ENCODE data around the gene ZNF445.
"Not testable (repeated sequence)": the region's sequence is repeated elsewhere in the genome, so short reads cannot be mapped to it uniquely, and the experiment has no call there.

Gene ZNF445

GRCh38 chr3:44476181-44476611 lies 1.3 kb downstream of the ZNF445 start:
- DNase-seq (ENCODE audit: low spot score), result peak; percentile 28

DNA sequence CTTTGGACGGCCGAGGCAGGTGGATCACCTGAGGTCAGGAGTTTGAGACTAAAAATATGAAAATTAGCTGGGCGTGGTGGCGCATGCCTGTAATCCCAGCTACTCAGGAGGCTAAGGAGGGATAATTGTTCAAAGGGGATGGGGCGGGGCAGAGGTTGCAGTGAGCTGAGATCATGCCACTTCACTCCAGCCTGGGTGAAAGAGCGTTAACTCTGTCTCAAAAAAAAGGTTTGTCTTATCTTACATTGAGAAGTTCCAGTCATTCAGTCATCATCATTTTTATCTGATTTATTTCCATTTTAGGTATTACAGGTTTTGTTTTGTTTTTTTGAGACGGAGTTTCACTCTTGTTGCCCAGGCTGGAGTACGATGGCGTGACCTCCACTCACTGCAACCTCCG lies 2.6 kb downstream of the ZNF445 start:
- DNase-seq (ENCODE audit: low spot score), result not testable (repeated sequence)

GRCh38 chr3:44470430-44470829 lies 7.0 kb downstream of the ZNF445 start:
- no peak for DNase-seq (ENCODE audit: low spot score)

DNA sequence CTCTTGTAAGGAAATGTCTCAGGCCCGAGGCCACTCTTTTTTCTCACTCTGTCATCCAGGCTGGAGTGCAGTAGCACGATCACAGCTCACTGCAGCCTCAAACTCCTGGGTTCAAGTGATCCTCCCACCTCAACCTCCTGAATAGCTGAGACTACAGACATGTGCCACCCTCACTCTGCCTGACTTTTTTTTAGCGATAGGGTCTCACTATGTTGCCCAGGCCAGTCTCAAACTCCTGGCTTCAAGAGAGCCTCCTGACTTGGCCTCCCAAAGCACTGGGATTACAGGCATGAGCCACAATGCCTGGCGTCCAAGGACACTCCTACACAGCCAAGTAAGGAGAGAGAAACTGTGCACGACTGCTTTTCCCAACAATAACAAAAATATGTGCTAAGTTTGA lies 7.6 kb downstream of the ZNF445 start:
- DNase-seq (ENCODE audit: low spot score), result no peak

DNA sequence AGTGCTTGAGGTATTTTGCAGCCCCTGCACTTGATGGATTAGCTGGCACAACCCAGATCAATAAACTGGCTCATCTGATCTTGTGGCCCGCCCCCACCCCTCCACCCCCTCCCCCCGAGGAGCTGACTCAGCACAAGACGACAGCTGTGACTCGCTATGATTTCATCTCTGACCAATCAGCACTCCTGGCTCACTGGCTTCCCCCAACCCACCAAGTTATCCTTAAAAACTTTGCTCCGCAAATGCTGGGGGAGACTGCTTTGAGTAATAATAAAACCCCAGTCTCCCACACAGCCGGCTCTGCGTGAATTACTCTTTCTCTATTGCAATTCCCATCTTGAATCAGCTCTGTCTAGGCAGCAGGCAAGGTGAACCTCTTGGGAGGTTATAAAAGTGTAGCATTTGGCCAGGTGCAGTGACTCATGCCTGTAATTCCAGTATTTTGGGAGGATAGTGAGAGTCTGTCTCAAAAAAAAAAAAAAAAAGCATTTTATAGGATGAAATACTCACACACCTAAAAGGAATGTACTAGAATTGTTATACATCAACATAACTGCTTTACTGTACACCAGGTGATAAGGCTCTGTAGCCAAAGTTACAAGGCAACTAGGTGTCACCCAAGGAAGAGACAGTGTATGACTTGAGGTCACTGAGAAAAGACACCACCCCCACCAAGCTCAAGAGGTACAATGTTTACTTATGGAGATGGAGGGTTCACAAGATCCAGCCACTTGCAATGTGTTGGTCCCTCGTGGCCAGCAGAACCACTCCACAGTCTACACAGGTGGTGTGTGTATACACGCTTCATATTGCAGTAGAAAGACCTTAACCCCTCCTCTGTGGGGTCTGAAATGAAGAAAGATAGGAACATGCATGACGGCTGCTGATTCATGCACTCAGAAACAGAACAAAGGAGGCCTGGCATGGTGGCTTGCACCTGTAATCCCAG lies 8.6 kb downstream of the ZNF445 start:
- DNase-seq (ENCODE audit: low spot score), result no peak

DNA sequence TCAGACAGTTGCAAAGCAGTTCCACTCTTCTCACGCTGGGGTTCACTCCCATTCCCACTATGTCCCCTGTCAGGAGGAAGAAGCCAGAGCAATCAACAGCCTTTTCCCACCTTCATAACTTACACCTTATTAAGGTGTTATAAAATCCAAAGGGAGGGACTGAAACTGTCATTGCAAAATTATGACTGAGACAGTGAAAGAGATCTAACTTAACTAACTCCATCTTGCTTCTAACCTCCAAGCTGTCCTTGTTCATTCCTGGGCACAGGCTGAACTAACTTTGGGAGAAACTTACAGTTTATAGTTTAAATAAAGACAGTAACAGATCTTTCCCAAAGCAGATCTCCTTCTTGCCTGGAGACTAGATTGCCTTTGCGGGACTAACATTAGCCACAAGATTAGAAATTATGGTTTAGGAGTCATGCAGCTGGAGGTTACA lies 9.4 kb downstream of the ZNF445 start:
- DNase-seq (ENCODE audit: low spot score), result not testable (repeated sequence)

DNA sequence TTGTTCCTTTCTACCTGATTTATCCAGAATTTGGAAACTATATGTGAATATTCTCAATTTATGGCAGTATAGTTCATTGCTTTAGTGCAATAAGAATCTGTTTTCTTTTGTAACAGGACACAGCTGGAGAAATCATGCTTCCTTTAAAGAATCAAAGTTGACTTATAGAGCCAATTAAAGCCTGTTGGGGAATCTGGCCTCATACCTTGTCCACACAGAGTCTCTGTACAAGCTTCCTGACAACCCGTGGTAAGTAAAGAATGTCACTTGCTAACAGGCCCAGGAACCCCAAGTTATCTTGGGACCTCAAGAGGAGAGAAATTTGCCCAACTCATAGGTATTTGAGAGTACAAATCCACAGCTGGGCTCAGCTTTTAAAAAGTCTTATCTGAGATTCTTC lies 10.2 kb downstream of the ZNF445 start:
- DNase-seq (ENCODE audit: low spot score), result no peak

GRCh38 chr3:44464920-44465319 lies 12.6 kb downstream of the ZNF445 start:
- DNase-seq (ENCODE audit: low spot score), result not testable (repeated sequence)

GRCh38 chr3:44464509-44464908 lies 13.0 kb downstream of the ZNF445 start:
- DNase-seq (ENCODE audit: low spot score), result no peak

DNA sequence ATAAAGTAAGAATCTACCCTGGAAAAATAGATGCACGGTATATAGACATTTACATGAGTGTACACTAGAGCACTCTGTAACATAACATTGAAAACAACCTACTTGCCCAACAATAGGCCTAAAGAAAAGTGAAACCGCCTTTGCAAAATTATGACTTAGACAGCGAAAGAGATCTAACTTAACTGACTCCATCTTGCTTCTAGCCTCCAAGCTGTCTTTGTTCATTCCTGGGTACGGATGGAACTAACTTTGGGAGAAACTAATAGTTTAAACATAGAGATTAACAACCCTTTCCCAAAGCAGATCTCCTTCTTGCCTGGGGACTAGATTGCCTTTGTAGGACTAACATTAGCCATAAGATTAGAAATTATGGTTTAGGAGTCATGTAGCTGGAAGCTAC lies 17.4 kb downstream of the ZNF445 start:
- DNase-seq (ENCODE audit: low spot score), result not testable (repeated sequence)

DNA sequence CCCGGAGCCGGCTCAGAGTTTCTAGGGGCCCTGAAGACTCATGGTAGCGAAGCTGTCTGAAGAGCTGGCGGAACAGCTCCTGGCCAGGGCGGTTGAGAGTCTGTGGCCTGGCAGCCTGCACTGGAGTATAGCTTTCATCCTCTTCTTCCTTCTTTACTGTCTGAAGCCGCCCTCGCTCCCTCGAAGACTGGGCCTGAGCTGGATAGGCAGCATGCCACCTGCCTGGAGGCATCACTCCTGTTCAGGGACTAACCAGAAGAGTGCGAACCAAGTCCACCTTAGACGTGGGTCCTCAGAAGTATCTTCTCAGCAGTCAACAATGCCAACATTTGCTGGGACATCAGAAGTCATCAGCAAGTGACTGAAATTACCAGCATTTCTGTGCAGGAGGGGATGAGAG lies 22.2 kb downstream of the ZNF445 start:
- DNase-seq (ENCODE audit: low spot score), result no peak

GRCh38 chr3:44454258-44454657 lies 23.2 kb downstream of the ZNF445 start:
- DNase-seq (ENCODE audit: low spot score), result no peak

DNA sequence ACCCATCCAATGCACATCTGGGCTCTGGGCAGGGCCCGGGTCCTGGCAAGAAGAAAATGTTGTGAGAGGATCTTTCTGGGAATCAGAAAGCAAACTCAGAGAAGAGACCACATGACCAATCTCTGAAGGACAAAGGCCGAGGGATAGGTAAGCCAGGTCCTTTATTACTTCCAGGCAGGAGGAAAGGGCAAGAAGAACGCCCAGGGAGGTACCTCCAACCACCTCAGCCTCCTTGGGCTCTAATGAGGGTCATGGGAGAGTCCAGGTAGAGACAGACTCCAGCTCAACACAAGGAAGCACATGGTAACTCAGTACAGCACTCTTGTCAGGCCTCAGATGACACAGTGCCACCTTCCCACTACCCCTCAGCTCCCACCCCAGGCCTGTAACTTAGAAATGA lies 26.0 kb downstream of the ZNF445 start:
- no peak for DNase-seq (ENCODE audit: low spot score)

- DNase-seq (ENCODE audit: low spot score), result no peak
These were observed 30.5 kb downstream of the ZNF445 start for GRCh38 chr3:44446929-44447328.

DNA sequence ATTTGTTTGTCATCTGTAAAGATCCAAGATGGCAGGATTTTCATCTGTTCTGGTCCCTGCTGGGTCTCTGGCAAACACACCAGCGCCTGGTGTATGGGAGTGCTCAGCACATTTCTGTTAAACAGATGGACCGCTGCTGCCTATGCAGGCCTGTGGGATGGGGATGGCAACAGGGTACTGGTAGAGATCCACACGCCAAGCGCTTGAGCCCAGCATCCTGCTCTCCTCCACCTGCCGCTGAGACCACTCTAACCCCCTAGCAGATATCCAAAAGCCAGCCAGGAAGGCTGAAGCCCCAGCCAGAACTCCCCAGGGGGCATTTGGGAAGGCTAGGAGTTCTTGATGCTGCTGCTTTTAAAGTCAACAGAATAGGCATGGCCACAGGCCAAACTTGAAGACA lies 31.7 kb downstream of the ZNF445 start:
- DNase-seq (ENCODE audit: low spot score), result no peak

- DNase-seq (ENCODE audit: low spot score), result no peak
These were observed 32.4 kb downstream of the ZNF445 start for GRCh38 chr3:44444896-44445691.

DNA sequence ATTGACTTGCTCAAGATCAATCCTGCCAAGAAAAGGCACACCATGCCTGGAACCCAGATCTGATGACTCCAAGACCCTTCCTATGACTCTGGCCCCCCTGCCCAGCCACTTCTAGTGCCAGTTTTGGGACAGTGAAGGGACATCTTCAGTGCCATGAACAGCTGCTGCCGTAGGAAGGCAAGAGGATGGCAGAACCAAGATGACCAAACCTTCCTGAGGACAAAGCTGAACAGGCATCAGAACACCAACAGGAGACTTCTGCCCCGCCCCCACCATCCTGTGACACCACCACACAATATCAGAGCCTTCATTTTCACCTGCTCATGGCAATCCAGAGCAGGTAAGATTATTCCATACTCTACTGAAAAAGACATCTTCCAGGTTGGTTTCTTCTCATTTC lies 33.0 kb downstream of the ZNF445 start:
- DNase-seq (ENCODE audit: low spot score), result no peak

GRCh38 chr3:44442596-44443309 lies 34.7 kb downstream of the ZNF445 start:
- DNase-seq (ENCODE audit: low spot score), result no peak

DNA sequence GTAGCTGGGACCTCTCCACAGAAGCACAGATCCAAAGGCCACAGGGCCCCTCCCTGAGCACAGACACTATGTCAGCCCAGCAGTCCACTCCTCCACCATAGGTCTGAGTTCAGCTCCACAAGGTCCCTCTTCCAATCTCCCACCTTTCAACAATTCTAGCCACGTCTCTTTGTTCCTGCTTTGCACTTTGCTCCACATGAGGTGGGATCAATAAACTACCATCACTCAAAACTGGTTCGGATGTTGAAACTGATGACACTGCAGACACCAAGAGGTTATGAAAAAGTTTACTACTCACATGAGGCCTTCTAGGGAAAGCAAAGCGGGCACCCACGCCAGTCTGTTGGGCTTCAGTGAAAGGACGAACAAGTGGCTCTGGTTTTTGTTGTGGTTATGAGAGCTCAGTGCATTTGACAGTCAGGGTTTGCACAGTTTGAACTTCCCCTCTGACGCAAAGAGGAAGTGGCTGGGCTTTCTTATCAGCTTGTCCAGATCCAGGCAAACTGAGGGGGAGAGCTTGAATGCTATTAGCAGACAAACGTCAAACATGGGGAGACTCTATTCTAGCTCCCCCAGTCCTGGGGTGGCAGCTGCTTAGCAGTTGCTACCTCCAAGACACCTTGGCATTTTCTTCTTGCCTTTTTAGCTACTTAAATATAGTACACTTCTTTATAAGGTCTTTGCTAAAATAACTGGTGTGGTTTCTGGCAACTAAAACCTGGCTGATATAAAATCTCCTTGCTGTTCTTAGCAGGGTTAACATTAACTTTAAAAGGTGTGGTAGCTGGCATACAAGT lies 37.8 kb downstream of the ZNF445 start:
- no peak for DNase-seq (ENCODE audit: low spot score)

- DNase-seq (ENCODE audit: low spot score), result no peak
These were observed 39.7 kb downstream of the ZNF445 start for GRCh38 chr3:44437800-44438199.

DNA sequence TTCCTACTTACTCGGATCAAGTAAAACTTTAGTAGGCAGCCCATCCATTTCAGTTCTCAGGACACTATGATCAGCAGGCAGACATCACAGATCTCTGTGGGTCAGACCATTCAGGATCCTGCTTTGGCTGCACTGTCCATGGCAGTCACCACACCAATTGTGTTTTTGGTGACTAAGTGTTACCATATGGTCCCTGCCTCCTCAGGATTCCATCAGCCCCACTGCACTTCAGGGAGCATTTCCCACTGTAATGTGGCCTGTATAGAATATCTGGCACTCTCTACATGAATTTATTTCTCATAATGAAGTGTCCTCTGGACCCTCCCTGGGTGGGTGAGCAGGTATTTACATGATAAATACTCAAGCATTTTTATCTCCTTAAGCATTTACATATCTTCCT lies 41.3 kb downstream of the ZNF445 start:
- DNase-seq (ENCODE audit: low spot score), result no peak

Data from AG20443 (cell line).